PFSK-1 (cell line): ENCODE measurements around the gene OR52K1.

Experiments
- FOXP2 ChIP-seq: optimal IDR thresholded peaks from 2 replicates; pipeline ENCODE3; 2011; ENCODE audit warnings: borderline replicate concordance, control low read depth, inconsistent platforms; ENCODE audit not compliant: insufficient read depth; ENCODE audit errors: extremely low read length, extremely low read depth
- POLR2AphosphoS5 ChIP-seq: IDR thresholded peaks from 2 replicates; pipeline ENCODE4 v1.6.1; 2012; ENCODE audit warnings: low read depth, mild to moderate bottlenecking, control low read depth, low read length, moderate library complexity
- REST ChIP-seq, 2 experiments: IDR thresholded peaks; 2 replicates each; pipeline versions ENCODE4 v1.6.1 to v1.8.0; 2011 to 2012; ENCODE audit warnings: low read depth in 2 of 2, low read length in 2 of 2, control low read depth in 1 of 2, inconsistent platforms in 1 of 2, mild to moderate bottlenecking in 1 of 2, moderate library complexity in 1 of 2; ENCODE audit not compliant: insufficient read depth in 1 of 2
- SIN3A ChIP-seq: IDR thresholded peaks from 2 replicates; pipeline ENCODE4 v1.6.1; 2012; ENCODE audit warnings: mild to moderate bottlenecking, low read length, moderate library complexity, borderline replicate concordance; ENCODE audit not compliant: insufficient read depth
- TAF1 ChIP-seq: IDR thresholded peaks from 2 replicates; pipeline ENCODE4 v1.6.1; 2012; ENCODE audit warnings: low read length, control low read depth, borderline replicate concordance; ENCODE audit not compliant: insufficient read depth

Gene OR52K1

GRCh38 chr11:4495487-4495886 lies 13.0 kb downstream of the OR52K1 start:
- no peak for TF ChIP-seq POLR2AphosphoS5
- TF ChIP-seq TAF1: no peak
- no peak for TF ChIP-seq SIN3A
- no peak for TF ChIP-seq FOXP2
- TF ChIP-seq REST (IDR thresholded peaks at IDR 0.05; ENCODE audit: insufficient read depth in 1 of 2, low read depth in 2 of 2, low read length in 2 of 2): no peak

GRCh38 chr11:4495986-4496385 lies 13.5 kb downstream of the OR52K1 start:
- TF ChIP-seq SIN3A (no peak), POLR2AphosphoS5 (no peak), FOXP2 (no peak), REST (IDR thresholded peaks at IDR 0.05; ENCODE audit: insufficient read depth in 1 of 2, low read depth in 2 of 2, low read length in 2 of 2) (no peak), TAF1 (no peak)

- no peak for TF ChIP-seq FOXP2
- TF ChIP-seq TAF1: no peak
- TF ChIP-seq REST (IDR thresholded peaks at IDR 0.05; ENCODE audit: insufficient read depth in 1 of 2, low read depth in 2 of 2, low read length in 2 of 2): no peak
- no peak for TF ChIP-seq POLR2AphosphoS5
- TF ChIP-seq SIN3A: no peak
Observed at GRCh38 chr11:4496557-4497248, 14.3 kb downstream of the OR52K1 start.

GRCh38 chr11:4508886-4509285 lies 26.4 kb downstream of the OR52K1 start:
- TF ChIP-seq REST (IDR thresholded peaks at IDR 0.05; ENCODE audit: insufficient read depth in 1 of 2, low read depth in 2 of 2, low read length in 2 of 2): no peak
